Karpas-422 (cell line): ENCODE results near the gene TAF13. TPM values are rescaled to one million over a fixed set of nuclear protein-coding genes. Genes with fewer than 3 reads are reported as not detected.
A peak's percentile ranks its signal among the peaks of the same experiment; 100 is the strongest.

Experiments
- DNase-seq: peaks from one replicate; pipeline ENCODE4 v3.0.0-alpha.2; 2015
- H2AFZ ChIP-seq: fragments of 200-600 bp; sonication (generic); 2 replicates; pipeline ENCODE4 v1.6.1; 2014; ENCODE audit warnings: antibody characterized with exemption, low read length, mixed read lengths
- H3K27ac ChIP-seq: fragments of 200-600 bp; sonication (generic); 2 replicates; pipeline ENCODE4 v1.5.1; 2014; ENCODE audit warnings: mild to moderate bottlenecking, low read length, moderate library complexity
- H3K27me3 ChIP-seq: fragments of 200-600 bp; sonication (generic); 2 replicates; pipeline ENCODE4 v1.6.1; 2014; ENCODE audit warnings: low read length, mixed read lengths
- H3K36me3 ChIP-seq: fragments of 200-600 bp; sonication (generic); 2 replicates; pipeline ENCODE4 v1.6.1; 2014; ENCODE audit warnings: low read length, mixed read lengths; ENCODE audit not compliant: insufficient read depth
- H3K4me1 ChIP-seq: fragments of 200-600 bp; sonication (generic); 2 replicates; pipeline ENCODE4 v1.6.1; 2014; ENCODE audit warnings: mild to moderate bottlenecking, low read length, mixed read lengths
- H3K4me2 ChIP-seq: fragments of 200-600 bp; sonication (generic); 2 replicates; pipeline ENCODE4 v1.6.1; 2014; ENCODE audit warnings: low read length, low read depth, mild to moderate bottlenecking; ENCODE audit not compliant: poor library complexity, severe bottlenecking
- H3K4me3 ChIP-seq: fragments of 200-600 bp; sonication (generic); 2 replicates; pipeline ENCODE4 v1.5.1; 2014; ENCODE audit warnings: mild to moderate bottlenecking, antibody characterized with exemption, low read length, mixed read lengths
- H3K79me2 ChIP-seq: fragments of 200-600 bp; sonication (generic); 2 replicates; pipeline ENCODE4 v1.6.1; 2014; ENCODE audit warnings: mild to moderate bottlenecking, low read length, mixed read lengths
- H3K9ac ChIP-seq: fragments of 200-600 bp; sonication (generic); 2 replicates; pipeline ENCODE4 v1.6.0; 2014; ENCODE audit warnings: low read length
- H3K9me2 ChIP-seq: fragments of 200-600 bp; sonication (generic), shearing (Covaris generic); replicated peaks from 2 replicates; pipeline ENCODE4 v1.6.0; 2014; ENCODE audit warnings: mild to moderate bottlenecking, low read length, moderate library complexity; ENCODE audit not compliant: insufficient read depth
- H3K9me3 ChIP-seq: fragments of 300-700, 200-600 bp; sonication (generic); 2 replicates; pipeline ENCODE4 v1.6.1; 2014; ENCODE audit warnings: low read length, mixed read lengths
- H4K20me1 ChIP-seq: fragments of 200-600 bp; sonication (generic); 2 replicates; pipeline ENCODE4 v1.6.1; 2014; ENCODE audit warnings: mild to moderate bottlenecking, antibody characterized with exemption, low read length, low read depth; ENCODE audit not compliant: insufficient read depth
- total RNA-seq: library from RNA; depleted of rRNA; stranded (reverse); fragments of >200 nt; shearing (Covaris generic); gene quantifications from 2 replicates; pipeline ENCODE4 v1.2.3, GENCODE V29; 2014; ENCODE audit warnings: low replicate concordance

The TAF13 gene
- total RNA-seq, 1 experiment from 2014 or later = 17.8 TPM

DNA sequence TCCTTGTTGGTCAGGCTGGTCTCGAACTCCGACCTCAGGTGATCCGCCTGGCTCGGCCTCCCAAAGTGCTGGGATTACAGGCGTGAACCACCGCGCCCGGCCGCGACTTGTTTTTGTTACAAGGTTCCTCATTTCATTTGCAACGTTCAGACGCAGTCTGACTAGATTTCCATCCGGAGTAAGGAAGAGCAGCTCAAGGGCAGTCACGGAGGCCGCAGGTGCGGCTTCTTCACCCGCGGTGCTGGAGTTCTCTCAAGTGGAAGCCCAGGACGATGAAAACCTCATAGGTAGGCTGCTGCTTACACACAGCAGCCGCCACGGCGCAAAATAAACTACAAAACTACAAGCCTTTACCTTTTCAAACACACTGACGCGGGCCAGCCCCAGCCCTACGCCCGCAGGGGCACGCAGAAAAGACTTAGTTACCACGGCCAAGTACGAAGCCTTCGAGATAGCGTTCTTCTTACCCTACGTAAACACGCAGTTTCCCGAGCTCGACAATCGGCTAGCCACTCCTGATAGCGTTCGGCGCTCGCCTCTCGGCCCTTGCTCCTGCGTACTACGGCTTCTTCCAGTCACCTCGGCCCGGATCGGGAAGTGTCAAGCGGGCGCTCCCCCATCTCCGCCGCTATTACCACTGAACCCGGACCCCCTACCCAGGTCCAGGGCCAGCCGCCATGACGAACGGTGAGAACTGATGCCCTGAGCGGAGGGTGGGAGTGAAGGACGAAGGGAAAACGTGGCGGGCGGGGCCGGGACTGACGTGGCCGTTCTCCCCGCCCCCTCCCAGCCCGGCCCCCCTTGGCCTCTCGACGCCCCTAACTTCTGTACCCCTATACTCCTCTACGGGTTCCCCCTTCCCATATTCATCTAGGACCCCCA lies 14.6 kb upstream of the TAF13 start, which contains the start of gene TMEM167B:
Gene TMEM167B, plus strand, starts transcription at position 569 of the 882 bp plus-strand sequence. Its CDS starts 109 bp downstream, at position 678.
- H3K27me3 ChIP-seq = no peaks in the 10 kb centered on the region
- no peaks in the 10 kb centered on the region for H3K36me3 ChIP-seq
- no peaks in the 10 kb centered on the region for H3K9me3 ChIP-seq
- H4K20me1 ChIP-seq = no peaks in the 10 kb centered on the region
- H3K9ac ChIP-seq = peak within 1 kb of the TSS; percentile 77
- peak within 1 kb of the TSS; percentile 76 for H3K4me3 ChIP-seq
- H3K4me2 ChIP-seq = peak within 1 kb of the TSS; percentile 83
- peaks cover 46% of the 10 kb centered on the region for H3K79me2 ChIP-seq
- H2AFZ ChIP-seq = peak within 1 kb of the TSS; percentile 85
- peak within 1 kb of the TSS; percentile 58 for H3K27ac ChIP-seq
- DNase-seq = peak; percentile 96
- peaks cover 24% of the 10 kb centered on the region for H3K4me1 ChIP-seq
- no peaks in the 10 kb centered on the region for H3K9me2 ChIP-seq

DNA sequence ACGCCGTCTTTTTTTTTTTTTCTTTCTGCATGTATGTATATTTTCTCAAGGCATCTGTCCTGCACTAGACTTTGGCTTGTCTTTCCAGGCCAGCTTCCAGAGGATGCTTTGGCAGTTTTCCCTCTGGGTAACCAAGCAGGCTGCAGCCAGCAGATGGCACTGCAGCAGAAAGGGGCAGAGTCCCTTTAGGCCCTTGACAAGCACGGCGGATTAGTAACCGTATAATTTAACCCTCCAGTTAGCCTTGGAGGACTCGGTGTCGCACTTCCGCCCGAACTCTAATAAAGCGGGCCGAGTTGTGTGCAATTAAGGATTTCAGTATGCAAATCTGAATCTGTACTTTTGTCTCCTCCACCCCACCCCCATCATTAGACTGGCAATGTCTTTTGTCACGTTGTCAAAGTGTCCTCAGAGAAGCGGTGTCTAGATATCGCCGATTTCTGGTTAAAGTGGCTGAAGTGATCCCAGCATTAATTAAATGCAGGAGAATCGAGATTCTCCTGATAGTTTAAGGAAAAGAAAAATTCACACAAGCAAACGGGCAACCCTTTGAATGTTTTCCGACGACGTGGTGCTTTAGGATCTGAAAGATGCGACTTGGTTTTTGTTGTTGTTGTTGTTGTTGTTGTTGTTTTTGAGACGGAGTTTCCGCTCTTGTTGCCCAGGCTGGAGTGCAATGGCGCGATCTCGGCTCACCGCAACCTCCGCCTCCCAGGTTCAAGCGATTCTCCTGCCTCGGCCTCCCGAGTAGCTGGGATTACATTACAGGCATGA lies 13.6 kb upstream of the TAF13 start:
- peak; percentile 88 for DNase-seq
- Histone ChIP-seq H3K9me3 (no peaks in the 10 kb centered on the region), H3K36me3 (no peaks in the 10 kb centered on the region), H2AFZ (no peak overlapping the region), H3K9ac (peak overlapping the region; percentile 77; the same call in 1 of the 2 replicates), H3K4me1 (peaks cover 24% of the 10 kb centered on the region), H3K79me2 (peaks cover 40% of the 10 kb centered on the region), H3K4me3 (peak overlapping the region; percentile 76), H3K27me3 (no peaks in the 10 kb centered on the region), H4K20me1 (no peaks in the 10 kb centered on the region), H3K9me2 (no peaks in the 10 kb centered on the region), H3K27ac (no peak overlapping the region), H3K4me2 (peak overlapping the region; percentile 83)

DNA sequence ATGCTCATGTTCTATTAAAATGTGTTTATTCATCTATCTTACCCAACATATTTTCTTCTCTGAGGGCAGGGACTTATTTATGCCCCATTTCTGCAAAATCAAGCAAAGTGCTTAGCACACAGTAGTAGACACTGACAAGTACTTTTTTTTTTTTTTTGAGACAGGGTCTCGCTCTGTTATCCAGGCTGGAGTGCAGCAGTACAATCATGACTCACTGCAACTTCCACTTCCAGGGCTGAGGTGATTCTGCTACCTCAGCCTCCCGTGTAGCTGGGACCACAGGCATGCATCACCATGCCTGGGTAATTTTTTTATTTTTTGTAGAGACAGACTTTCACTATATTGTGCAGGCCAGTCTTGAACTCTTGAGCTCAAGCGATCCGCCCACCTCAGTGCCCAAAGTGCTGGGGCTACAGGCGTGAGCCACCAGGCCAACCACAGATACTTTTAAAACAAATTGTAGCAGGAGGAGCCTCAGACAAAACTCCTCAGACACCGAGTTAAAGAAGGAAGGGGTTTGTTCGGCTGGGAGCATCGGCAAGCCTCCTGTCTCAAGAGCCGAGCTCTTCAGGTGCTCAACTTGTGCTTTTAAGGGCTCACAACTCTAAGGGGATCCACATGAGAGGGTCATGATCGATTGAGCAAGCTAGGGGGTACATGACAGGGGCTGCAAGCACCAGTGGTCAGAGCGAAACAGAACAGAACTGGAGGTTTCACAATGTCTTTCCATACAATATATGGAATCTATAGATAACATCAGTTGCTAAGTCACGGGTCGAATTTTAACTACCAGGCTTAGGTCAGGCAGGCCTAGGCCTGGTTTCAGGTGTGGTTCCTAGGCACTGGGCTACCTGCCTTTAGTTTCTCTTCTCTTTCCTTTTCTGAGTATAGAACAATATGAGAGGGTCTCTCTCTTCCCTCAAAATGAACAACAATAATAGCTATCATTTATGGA lies 9.0 kb upstream of the TAF13 start:
- H3K27ac ChIP-seq = no peak overlapping the region
- H3K36me3 ChIP-seq = no peaks in the 10 kb centered on the region
- H3K4me3 ChIP-seq = no peak overlapping the region
- no peak overlapping the region for H3K4me2 ChIP-seq
- H3K9ac ChIP-seq = no peak overlapping the region
- H4K20me1 ChIP-seq = no peaks in the 10 kb centered on the region
- no peaks in the 10 kb centered on the region for H3K9me2 ChIP-seq
- H3K9me3 ChIP-seq = no peaks in the 10 kb centered on the region
- no peak for DNase-seq
- H3K4me1 ChIP-seq = peaks cover 6% of the 10 kb centered on the region
- no peaks in the 10 kb centered on the region for H3K27me3 ChIP-seq
- H2AFZ ChIP-seq = no peak overlapping the region
- peaks cover 4% of the 10 kb centered on the region; the same call in 1 of the 2 replicates for H3K79me2 ChIP-seq

DNA sequence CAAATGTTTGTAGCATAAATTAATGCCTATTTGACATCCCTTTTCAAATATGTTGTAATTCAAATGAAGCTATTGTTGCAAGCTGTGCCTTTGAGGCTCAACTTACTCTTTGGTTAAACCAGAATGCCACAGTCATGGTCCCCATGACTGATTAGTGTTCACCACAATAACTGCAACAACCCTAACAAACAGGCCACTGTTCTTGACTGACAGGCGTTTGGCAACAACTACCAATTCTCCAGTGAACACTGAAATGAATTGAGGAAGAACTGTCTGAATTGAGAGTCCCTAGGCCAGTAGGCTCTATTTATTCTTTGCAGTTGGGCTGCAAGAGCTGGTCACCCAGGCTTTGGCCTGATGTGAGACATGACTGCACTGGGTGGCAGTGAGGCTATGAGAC lies 8.1 kb upstream of the TAF13 start:
- Histone ChIP-seq H3K27ac (no peak overlapping the region), H3K9ac (no peak overlapping the region), H3K9me3 (no peaks in the 10 kb centered on the region), H3K9me2 (no peaks in the 10 kb centered on the region), H3K4me2 (no peak overlapping the region), H4K20me1 (no peaks in the 10 kb centered on the region), H2AFZ (peak overlapping the region; percentile 65; the same call in 1 of the 2 replicates), H3K4me3 (no peak overlapping the region), H3K4me1 (no peaks in the 10 kb centered on the region), H3K79me2 (no peaks in the 10 kb centered on the region), H3K27me3 (no peaks in the 10 kb centered on the region), H3K36me3 (no peaks in the 10 kb centered on the region)
- DNase-seq = no peak

DNA sequence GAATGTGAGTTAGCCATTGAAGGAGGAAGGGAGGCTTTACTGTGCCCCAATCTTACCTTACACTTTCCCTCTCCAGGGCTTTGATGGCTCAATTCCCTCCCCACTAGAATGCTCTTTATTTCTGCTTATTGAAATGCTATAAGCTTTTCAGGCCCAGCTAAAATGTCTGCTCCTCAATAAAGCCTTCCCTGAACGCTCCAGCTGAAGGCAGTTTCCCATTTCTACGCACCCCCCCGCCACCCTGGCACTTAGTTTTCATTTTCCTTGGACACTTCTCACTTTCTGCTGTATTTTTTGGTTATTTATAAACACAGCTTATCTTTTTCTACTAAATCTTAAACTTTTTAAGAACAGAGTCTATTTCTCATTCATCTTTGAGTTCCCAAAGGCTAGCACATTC lies 7.7 kb upstream of the TAF13 start:
- peak overlapping the region; percentile 65; the same call in 1 of the 2 replicates for H2AFZ ChIP-seq
- H3K4me2 ChIP-seq = no peak overlapping the region
- no peak overlapping the region for H3K27ac ChIP-seq
- H4K20me1 ChIP-seq = no peaks in the 10 kb centered on the region
- no peak for DNase-seq
- no peak overlapping the region for H3K9ac ChIP-seq
- no peaks in the 10 kb centered on the region for H3K79me2 ChIP-seq
- H3K4me1 ChIP-seq = peaks cover 1% of the 10 kb centered on the region
- H3K4me3 ChIP-seq = no peak overlapping the region
- no peaks in the 10 kb centered on the region for H3K36me3 ChIP-seq
- H3K9me3 ChIP-seq = no peaks in the 10 kb centered on the region
- no peaks in the 10 kb centered on the region for H3K9me2 ChIP-seq
- H3K27me3 ChIP-seq = no peaks in the 10 kb centered on the region

DNA sequence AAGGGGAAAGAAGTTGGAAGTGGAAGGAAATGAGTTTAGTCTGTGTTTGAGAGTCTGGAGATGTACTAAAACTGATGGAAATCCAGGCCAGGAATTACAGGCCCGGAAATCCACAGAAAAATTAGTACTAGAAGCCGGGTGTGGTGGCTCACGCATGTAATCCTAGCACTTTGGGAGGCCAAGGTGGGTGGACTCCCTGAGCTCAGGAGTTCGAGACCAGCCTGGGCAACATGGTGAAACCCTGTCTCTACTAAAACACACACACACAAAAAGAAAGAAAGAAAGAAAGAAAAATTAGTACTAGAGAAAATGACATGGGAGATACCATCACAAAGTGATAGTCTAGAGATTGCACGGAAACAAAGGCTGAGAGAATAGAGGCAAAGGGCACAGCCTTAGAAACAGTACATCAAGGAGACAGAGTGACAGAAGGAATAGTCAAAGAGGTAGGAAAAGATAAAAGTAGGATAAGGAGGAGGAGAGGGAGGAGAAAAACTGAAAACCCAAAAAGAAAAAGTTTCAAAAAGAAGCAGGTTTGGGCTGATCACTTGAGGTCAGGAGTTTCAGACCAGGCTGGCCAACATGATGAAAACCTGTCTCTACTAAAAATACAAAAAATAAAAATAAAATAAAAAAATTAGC lies 4.8 kb upstream of the TAF13 start:
- Histone ChIP-seq H3K9me2 (no peaks in the 10 kb centered on the region), H2AFZ (0 out of 2 replicates have a peak overlapping the region, but pooled peaks have one; percentile 6), H3K79me2 (peaks cover 2% of the 10 kb centered on the region), H3K27ac (no peak overlapping the region), H3K4me2 (no peak overlapping the region), H3K9me3 (no peaks in the 10 kb centered on the region), H3K9ac (no peak overlapping the region), H3K4me1 (peaks cover 21% of the 10 kb centered on the region), H3K27me3 (no peaks in the 10 kb centered on the region), H3K4me3 (no peak overlapping the region), H3K36me3 (no peaks in the 10 kb centered on the region), H4K20me1 (no peaks in the 10 kb centered on the region)
- DNase-seq = no peak

DNA sequence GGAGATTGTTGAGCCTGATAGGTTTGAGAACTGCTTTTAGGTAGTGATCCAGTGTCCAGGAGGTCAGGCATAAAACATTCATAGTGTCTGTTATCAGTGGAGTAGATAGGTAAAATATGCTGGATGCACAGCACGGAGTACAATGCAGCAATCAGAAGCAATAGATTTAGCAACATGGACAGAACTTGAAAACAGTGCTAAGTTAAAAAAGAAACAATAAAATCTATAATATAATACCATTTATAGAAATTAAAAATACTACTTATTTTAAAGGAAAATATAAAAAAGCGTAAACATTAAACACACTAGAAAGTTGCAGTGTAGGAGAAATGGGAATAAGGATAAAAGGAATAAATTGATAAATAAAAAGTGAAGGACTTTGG lies 3.4 kb upstream of the TAF13 start:
- Histone ChIP-seq H3K27me3 (no peaks in the 10 kb centered on the region), H3K9ac (no peak overlapping the region), H3K36me3 (no peaks in the 10 kb centered on the region), H4K20me1 (no peaks in the 10 kb centered on the region), H3K27ac (no peak overlapping the region), H3K9me3 (no peaks in the 10 kb centered on the region), H3K79me2 (peaks cover 13% of the 10 kb centered on the region), H3K4me1 (peaks cover 29% of the 10 kb centered on the region), H3K4me3 (no peak overlapping the region), H2AFZ (no peak overlapping the region), H3K4me2 (no peak overlapping the region), H3K9me2 (no peaks in the 10 kb centered on the region)
- DNase-seq = no peak
